Muscle layer of colon (tissue), 2 donors: ENCODE results near the gene LSMEM2.

ENCODE experiments used
- H3K27ac ChIP-seq: one replicate; pipeline ENCODE4 v1.7.0; 2013; ENCODE audit warnings: low read depth, mild to moderate bottlenecking, low read length, moderate library complexity
- H3K27me3 ChIP-seq, 2 donors: one replicate each; pipeline ENCODE4 v1.7.0; 2013; ENCODE audit warnings: low read length in 2 of 2, mild to moderate bottlenecking in 2 of 2; ENCODE audit not compliant: insufficient read depth in 2 of 2, control insufficient read depth in 1 of 2
- H3K36me3 ChIP-seq: one replicate; pipeline ENCODE4 v1.7.0; 2013; ENCODE audit warnings: mild to moderate bottlenecking, low read length; ENCODE audit not compliant: insufficient read depth
- H3K4me1 ChIP-seq: one replicate; pipeline ENCODE4 v1.7.0; 2013; ENCODE audit warnings: mild to moderate bottlenecking, low read length; ENCODE audit not compliant: insufficient read depth
- H3K4me3 ChIP-seq, 2 donors: one replicate each; pipeline ENCODE4 v1.7.0; 2013; ENCODE audit warnings: low read length in 2 of 2, low read depth in 1 of 2, mild to moderate bottlenecking in 1 of 2, moderate library complexity in 1 of 2
- H3K9ac ChIP-seq: one replicate; pipeline ENCODE4 v1.7.0; 2013; ENCODE audit warnings: low read length
- H3K9me3 ChIP-seq: one replicate; pipeline ENCODE4 v1.7.0; 2013; ENCODE audit warnings: mild to moderate bottlenecking, low read length
- donor health status: abdominal sarcoma.
- donor health status: Adenocarcinoma of cecum.

LSMEM2 gene

DNA sequence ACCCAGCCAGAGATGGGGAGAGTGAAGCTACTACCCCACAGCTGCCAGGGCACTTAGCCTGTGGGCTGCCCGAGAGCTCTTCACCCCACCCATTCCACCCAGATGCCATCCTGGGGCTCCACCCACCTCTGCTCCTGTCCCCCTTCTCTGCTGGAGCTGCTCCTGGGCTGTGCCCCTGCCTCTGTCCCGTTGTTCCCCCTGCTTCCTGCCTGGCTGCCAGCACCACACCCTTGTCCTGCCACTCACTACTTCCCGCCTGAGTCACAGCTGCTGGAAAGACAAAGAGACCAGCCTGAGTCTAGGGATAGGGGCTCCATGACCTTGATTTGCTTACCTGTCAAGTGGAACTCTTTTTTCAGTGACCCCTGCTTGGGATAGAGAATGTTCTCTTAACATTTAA is 30.5 kb upstream of the LSMEM2 start:
- Histone ChIP-seq H3K9ac (no peak overlapping the region), H3K4me1 (peaks cover 68% of the 10 kb centered on the region), H3K27me3 (no peaks in the 10 kb centered on the region), H3K9me3 (no peaks in the 10 kb centered on the region), H3K27ac (no peak overlapping the region), H3K36me3 (peaks cover 22% of the 10 kb centered on the region), H3K4me3 (no peak overlapping the region)

DNA sequence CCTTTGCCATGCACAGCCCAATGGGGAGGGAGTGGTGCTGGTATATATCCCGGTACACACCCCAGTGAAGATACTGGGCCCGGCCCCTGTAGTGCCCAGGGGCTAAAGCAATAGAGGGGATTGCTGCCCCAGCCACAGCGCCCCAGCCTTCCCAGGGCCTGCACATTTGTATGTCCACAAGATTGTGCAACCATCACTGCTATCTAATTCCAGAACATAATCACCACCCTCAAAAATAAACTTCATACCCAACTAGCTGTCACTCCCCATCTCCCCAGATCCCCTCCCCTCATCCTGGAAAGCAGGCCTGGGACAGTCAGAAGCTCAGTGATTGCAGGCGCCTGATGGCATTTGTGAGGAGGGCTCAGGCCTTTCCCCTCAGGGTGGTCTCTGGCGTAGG is 29.4 kb upstream of the LSMEM2 start:
- H3K9ac ChIP-seq = no peak overlapping the region
- H3K9me3 ChIP-seq = no peaks in the 10 kb centered on the region
- peaks cover 33% of the 10 kb centered on the region for H3K36me3 ChIP-seq
- peaks cover 66% of the 10 kb centered on the region for H3K4me1 ChIP-seq
- no peak overlapping the region for H3K4me3 ChIP-seq
- no peaks in the 10 kb centered on the region for H3K27me3 ChIP-seq
- H3K27ac ChIP-seq = no peak overlapping the region

DNA sequence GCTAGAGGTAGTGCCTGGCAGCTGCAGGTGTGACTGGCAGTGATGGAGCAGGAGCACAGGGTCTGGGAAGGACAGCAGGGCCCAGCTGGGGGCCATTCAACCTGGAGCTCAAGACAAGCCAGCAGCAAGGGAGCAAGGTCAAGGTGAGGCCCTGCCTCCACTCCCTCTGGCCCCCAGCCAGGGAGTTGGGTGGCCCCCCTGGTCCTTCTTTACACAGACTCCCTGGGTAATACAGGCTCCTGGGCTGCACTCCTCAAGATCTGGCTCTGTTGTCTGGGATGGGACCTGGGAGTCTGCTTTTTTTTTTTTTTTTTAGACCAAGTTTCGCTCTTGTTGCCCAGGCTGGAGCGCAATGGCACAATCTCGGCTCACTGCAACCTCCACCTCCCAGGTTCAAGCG is 28.4 kb upstream of the LSMEM2 start:
- peaks cover 66% of the 10 kb centered on the region for H3K4me1 ChIP-seq
- no peak overlapping the region for H3K27ac ChIP-seq
- no peak overlapping the region for H3K9ac ChIP-seq
- H3K4me3 ChIP-seq = no peak overlapping the region
- H3K36me3 ChIP-seq = peaks cover 43% of the 10 kb centered on the region
- no peaks in the 10 kb centered on the region for H3K9me3 ChIP-seq
- H3K27me3 ChIP-seq = no peaks in the 10 kb centered on the region

DNA sequence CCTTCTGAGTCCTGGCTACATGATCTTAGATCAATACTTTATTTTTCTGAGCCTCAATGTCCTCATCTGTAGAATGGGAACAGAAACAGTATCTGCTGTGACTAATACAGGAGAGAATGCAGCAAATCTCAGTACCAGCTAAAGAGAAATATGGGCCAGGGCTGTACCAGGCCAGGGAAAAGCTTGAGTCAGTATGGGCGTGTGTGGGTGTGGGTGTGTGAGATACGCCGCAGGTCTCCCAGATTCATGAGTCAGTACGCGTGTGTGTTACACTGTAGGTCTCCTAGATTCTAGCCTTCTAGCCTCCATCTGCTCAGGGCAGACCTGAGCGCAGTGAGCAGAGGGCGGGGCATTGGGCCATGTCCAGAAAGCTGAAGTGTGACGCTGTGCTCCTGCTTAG is 27.7 kb upstream of the LSMEM2 start:
- Histone ChIP-seq H3K9me3 (no peaks in the 10 kb centered on the region), H3K4me1 (peaks cover 61% of the 10 kb centered on the region), H3K9ac (no peak overlapping the region), H3K36me3 (peaks cover 47% of the 10 kb centered on the region), H3K4me3 (no peak overlapping the region), H3K27ac (no peak overlapping the region), H3K27me3 (no peaks in the 10 kb centered on the region)

DNA sequence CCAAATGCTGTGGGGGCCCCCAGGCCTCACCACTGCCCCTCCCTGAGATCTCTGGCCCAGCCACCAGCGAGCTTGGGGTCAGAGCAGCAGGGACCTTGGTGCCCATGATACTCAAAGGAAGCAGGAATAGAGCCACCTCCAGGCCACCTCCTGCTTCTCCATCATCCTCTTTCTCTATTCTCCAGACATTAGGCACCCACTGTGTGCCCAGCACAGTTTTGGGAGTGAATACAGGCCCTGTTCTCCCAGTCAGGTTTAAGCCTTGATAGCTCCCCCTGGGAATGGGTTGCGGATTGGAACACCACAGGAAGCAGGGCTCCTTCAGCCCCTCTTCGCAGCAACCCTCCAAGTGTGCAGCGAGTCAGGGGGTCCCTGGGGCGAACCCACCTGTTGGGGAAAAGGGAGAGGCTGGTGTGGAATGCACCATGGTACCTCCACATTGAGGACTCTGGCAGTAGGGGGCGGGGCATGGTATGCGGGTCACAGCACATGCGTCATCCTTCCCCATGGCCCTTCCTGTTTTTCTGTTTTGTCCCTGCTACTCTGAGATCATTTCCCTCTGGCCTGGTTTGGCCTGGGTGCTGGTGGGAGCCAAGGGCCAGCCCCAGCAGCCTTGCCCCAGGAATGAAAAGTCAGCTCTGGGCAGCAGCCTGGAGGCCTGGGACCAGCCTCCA is 24.2 kb upstream of the LSMEM2 start:
- Histone ChIP-seq H3K36me3 (peaks cover 62% of the 10 kb centered on the region), H3K9me3 (no peaks in the 10 kb centered on the region), H3K27ac (peak overlapping the region; percentile 54), H3K4me1 (peaks cover 34% of the 10 kb centered on the region), H3K9ac (no peak overlapping the region), H3K4me3 (no peak overlapping the region), H3K27me3 (no peaks in the 10 kb centered on the region)

DNA sequence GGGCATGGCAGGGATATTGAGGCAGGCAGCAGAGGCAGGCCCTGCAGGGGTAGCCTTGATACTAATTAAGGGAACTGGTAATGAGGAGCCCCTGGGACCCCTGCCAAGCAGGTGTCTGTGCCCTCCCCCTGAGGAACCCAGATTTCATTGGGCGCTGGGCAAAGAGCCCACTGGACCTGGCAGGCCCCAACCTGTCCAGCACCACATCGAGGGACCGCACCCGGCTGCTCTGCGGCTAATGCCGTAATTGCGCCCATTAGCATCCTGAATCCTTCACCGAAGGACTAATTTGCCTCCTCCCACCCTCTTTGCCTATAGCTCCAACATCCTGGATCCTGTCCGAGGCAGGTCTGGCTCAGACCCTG is 23.7 kb upstream of the LSMEM2 start:
- Histone ChIP-seq H3K36me3 (peaks cover 62% of the 10 kb centered on the region), H3K9ac (no peak overlapping the region)

DNA sequence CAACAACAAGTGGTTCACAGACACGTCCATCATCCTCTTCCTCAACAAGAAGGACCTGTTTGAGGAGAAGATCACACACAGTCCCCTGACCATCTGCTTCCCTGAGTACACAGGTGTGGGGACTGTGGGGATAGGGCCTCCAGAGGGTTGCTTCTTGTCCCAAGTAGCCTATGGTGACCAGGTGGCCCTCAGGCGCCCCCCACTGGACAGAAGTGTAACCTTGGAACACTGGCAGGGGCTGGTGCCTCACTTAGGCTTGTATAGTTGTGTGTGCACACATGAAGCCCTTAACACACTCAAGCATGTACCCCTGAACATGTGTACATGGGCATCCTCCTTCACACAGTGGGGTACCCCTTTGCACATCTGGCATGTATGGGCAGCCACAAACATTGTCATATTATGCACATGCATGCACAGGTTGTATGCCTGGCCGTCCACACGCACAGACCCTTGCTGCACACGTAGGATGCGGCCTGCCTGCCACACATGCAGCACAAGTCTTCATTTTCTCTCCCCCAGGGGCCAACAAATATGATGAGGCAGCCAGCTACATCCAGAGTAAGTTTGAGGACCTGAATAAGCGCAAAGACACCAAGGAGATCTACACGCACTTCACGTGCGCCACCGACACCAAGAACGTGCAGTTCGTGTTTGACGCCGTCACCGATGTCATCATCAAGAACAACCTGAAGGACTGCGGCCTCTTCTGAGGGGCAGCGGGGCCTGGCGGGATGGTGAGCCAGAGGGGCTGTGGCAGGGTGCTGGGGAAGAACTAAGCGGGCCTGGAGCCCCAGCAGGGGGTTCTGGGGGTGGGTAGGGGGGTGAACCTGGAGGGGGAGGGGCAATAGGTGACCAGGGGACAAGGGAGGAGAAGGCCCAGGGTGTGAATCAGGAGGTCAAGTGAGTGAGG is 21.7 kb upstream of the LSMEM2 start:
- Histone ChIP-seq H3K4me3 (no peak overlapping the region), H3K27ac (no peak overlapping the region), H3K4me1 (peaks cover 30% of the 10 kb centered on the region), H3K36me3 (peaks cover 55% of the 10 kb centered on the region), H3K27me3 (no peaks in the 10 kb centered on the region), H3K9me3 (no peaks in the 10 kb centered on the region), H3K9ac (no peak overlapping the region)

More for the DNA sequence above, 23.7 kb upstream of the LSMEM2 start:
- Histone ChIP-seq H3K27ac (no peak overlapping the region), H3K4me3 (no peak overlapping the region), H3K4me1 (peaks cover 29% of the 10 kb centered on the region), H3K9me3 (no peaks in the 10 kb centered on the region), H3K27me3 (no peaks in the 10 kb centered on the region)

DNA sequence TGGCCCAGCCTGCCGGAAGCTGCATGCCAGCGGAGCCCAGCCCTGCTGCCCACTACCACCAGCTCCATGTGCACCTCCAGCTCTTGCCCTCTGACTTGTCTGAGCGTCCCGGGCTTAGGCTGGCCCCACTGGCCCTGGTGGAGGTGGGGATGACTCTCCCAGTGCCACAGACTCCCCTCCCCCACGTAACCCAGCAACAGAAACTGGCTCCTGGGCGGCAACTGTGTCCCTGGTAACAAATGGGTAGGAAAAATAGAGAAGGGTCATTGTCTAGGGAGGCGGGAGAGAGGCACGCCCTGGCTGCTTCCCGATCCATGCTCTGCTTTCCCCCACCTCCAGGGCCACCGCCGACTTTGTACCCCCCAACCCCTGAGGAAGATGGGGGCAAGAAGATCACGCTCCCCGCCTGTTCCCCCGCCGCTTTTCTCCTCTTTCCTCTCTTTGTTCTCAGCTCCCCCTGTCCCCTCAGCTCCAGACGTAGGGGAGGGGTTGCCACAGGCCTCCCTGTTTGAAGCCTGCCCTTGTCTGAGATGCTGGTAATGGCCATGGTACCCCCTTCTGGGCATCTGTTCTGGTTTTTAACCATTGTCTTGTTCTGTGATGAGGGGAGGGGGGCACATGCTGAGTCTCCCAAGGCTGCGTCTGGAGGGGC is 20.7 kb upstream of the LSMEM2 start:
- H3K9me3 ChIP-seq = no peaks in the 10 kb centered on the region
- H3K4me1 ChIP-seq = peaks cover 30% of the 10 kb centered on the region
- H3K4me3 ChIP-seq = no peak overlapping the region
- peaks cover 51% of the 10 kb centered on the region for H3K36me3 ChIP-seq
- no peaks in the 10 kb centered on the region for H3K27me3 ChIP-seq
- H3K27ac ChIP-seq = no peak overlapping the region
- no peak overlapping the region for H3K9ac ChIP-seq

DNA sequence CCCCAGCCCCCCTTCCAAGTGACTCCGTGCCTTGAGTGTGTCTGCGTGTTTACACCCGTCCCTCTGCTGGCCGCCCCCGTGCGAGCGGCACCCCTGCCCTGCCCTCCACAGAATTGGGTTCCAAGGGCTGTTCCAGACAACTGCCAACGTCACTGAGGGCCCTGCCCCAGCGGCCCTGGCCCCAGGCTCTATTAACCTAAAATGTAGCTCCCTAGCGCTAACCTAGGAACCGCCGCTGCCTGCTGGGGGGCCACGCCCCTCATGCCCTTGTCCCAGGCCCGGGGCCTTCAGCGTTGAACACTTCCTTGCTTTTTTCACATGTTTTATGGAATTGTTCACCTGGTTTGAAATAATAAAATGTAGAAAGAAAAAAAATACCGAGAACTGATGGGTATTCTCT is 19.9 kb upstream of the LSMEM2 start:
- Histone ChIP-seq H3K4me1 (peaks cover 31% of the 10 kb centered on the region), H3K36me3 (peaks cover 43% of the 10 kb centered on the region), H3K9ac (no peak overlapping the region), H3K27me3 (no peaks in the 10 kb centered on the region), H3K9me3 (no peaks in the 10 kb centered on the region), H3K4me3 (no peak overlapping the region), H3K27ac (no peak overlapping the region)

DNA sequence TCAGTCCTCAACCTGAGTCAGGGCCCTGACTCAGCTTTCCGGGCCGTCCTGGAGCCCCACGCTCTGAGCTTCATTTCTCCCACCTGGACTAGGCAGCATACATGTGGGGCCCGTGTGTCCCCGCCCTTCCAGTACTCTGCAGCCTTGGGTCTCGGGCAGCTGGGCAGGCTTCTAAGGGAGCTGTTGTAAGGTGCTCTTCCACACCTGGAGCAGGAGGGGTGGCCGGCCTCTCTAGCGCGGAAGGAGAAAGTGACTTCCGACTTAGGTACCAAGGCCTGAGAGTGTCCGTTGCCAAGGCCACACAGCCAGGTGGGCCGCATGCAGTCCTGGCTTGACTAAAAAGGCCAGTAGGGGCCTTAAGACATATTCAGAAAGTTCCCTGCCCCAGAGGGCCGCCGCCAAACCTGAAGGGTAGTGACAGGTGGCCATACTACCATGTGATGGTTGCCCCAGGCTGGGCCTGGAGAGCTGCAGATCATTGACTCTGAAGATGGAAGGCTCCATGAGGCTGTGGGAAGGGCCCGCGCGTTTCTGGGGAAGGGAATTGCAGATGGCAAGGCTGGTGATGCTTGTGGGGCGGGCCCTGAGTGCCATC is 19.4 kb upstream of the LSMEM2 start:
- Histone ChIP-seq H3K9me3 (no peaks in the 10 kb centered on the region), H3K9ac (peak overlapping the region; percentile 39), H3K4me3 (peak overlapping the region in 1 of 2 donors; percentile 27), H3K27me3 (no peaks in the 10 kb centered on the region), H3K36me3 (peaks cover 37% of the 10 kb centered on the region), H3K27ac (peak overlapping the region; percentile 40), H3K4me1 (peaks cover 32% of the 10 kb centered on the region)
